ENCODE data around the gene FFAR1. TPM values are rescaled to one million over a fixed set of nuclear protein-coding genes. Genes with fewer than 3 reads are reported as not detected.
"Not testable (repeated sequence)": the region's sequence is repeated elsewhere in the genome, so short reads cannot be mapped to it uniquely, and the experiment has no call there.

FFAR1 gene
- total RNA-seq, 1 donor from 2014 or later: 0.74 TPM

- H3K27me3 Mint-ChIP-seq: no peaks in the 10 kb centered on the region
- H3K4me1 Mint-ChIP-seq (ENCODE audit: low read depth): peaks cover 4% of the 10 kb centered on the region
- no peak overlapping the region for H3K27ac Mint-ChIP-seq
- TF ChIP-seq, protein P1, sequence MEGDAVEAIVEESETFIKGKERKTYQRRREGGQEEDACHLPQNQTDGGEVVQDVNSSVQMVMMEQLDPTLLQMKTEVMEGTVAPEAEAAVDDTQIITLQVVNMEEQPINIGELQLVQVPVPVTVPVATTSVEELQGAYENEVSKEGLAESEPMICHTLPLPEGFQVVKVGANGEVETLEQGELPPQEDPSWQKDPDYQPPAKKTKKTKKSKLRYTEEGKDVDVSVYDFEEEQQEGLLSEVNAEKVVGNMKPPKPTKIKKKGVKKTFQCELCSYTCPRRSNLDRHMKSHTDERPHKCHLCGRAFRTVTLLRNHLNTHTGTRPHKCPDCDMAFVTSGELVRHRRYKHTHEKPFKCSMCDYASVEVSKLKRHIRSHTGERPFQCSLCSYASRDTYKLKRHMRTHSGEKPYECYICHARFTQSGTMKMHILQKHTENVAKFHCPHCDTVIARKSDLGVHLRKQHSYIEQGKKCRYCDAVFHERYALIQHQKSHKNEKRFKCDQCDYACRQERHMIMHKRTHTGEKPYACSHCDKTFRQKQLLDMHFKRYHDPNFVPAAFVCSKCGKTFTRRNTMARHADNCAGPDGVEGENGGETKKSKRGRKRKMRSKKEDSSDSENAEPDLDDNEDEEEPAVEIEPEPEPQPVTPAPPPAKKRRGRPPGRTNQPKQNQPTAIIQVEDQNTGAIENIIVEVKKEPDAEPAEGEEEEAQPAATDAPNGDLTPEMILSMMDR (IDR thresholded peaks at IDR 0.05; ENCODE audit: unreplicated experiment): no peak
- no peak for DNase-seq (ENCODE audit: low spot score, unreplicated experiment)
- no peaks in the 10 kb centered on the region for H3K36me3 Mint-ChIP-seq (ENCODE audit: insufficient read depth)
- H3K9me3 Mint-ChIP-seq (ENCODE audit: low read depth): no peaks in the 10 kb centered on the region
- no peak overlapping the region for H3K4me3 Mint-ChIP-seq (ENCODE audit: low read depth)
These were observed 8.2 kb downstream of the FFAR1 start for GRCh38 chr19:35355791-35356460.

DNA sequence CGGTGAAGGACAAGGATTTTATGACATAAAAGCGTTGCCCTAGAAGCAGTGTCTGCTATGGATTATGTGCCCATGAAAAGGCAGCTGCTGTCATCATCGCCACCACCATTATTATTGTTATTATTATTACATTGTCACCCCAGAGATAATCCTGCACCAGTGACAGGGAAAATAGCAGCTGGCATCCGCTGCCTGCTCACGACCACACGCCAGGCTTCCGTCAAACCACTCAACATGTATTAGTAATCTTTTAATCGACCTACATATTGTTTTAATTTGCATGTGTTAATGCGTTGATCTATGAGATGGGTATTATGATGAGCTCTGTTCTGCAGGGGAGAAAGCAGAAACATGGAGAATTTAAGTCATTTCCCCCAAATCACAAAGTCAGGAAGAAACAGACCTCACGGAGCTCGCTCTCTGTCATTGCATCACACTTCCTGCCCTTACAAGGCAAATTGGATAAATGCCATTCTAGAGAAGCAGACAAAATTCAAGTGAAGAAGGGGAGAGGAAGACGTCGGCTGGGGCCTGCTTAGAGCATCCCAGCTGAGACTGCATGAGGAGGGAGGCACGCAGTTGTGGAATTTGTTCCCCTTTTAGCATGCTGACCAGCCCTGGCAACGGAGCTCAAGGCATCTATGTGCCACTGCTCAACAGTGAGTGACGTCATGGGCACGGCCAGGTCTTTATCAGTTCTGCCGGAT is 10.3 kb downstream of the FFAR1 start, which contains the start of gene FFAR3:
TSS of gene FFAR3 (plus strand) at position 594 of the 707 bp plus-strand sequence. CDS start 431 bp downstream, outside the sequence.
- Mint-ChIP-seq H3K36me3 (ENCODE audit: insufficient read depth) (no peaks in the 10 kb centered on the region), H3K9me3 (ENCODE audit: low read depth) (no peaks in the 10 kb centered on the region), H3K27me3 (no peaks in the 10 kb centered on the region), H3K4me3 (ENCODE audit: low read depth) (no peak within 1 kb of the TSS), H3K27ac (no peak within 1 kb of the TSS), H3K4me1 (ENCODE audit: low read depth) (peaks cover 9% of the 10 kb centered on the region)
- TF ChIP-seq, protein P1 (IDR thresholded peaks at IDR 0.05; ENCODE audit: unreplicated experiment): no peak
- DNase-seq (ENCODE audit: low spot score, unreplicated experiment): no peak

GRCh38 chr19:35358834-35359233 is 11.1 kb downstream of the FFAR1 start:
- DNase-seq (ENCODE audit: low spot score, unreplicated experiment); H3K36me3 Mint-ChIP-seq (ENCODE audit: insufficient read depth); H3K4me3 Mint-ChIP-seq (ENCODE audit: low read depth); H3K4me1 Mint-ChIP-seq (ENCODE audit: low read depth); H3K27ac Mint-ChIP-seq; H3K9me3 Mint-ChIP-seq (ENCODE audit: low read depth); H3K27me3 Mint-ChIP-seq: not testable (repeated sequence)

GRCh38 chr19:35359395-35359794 is 11.7 kb downstream of the FFAR1 start:
- H3K36me3 Mint-ChIP-seq (ENCODE audit: insufficient read depth); H3K4me3 Mint-ChIP-seq (ENCODE audit: low read depth); H3K27me3 Mint-ChIP-seq; DNase-seq (ENCODE audit: low spot score, unreplicated experiment); H3K4me1 Mint-ChIP-seq (ENCODE audit: low read depth); H3K27ac Mint-ChIP-seq; H3K9me3 Mint-ChIP-seq (ENCODE audit: low read depth): not testable (repeated sequence)

GRCh38 chr19:35360081-35360480 is 12.4 kb downstream of the FFAR1 start:
- H3K9me3 Mint-ChIP-seq (ENCODE audit: low read depth); H3K4me1 Mint-ChIP-seq (ENCODE audit: low read depth); DNase-seq (ENCODE audit: low spot score, unreplicated experiment); H3K36me3 Mint-ChIP-seq (ENCODE audit: insufficient read depth); H3K27ac Mint-ChIP-seq; H3K27me3 Mint-ChIP-seq; H3K4me3 Mint-ChIP-seq (ENCODE audit: low read depth): not testable (repeated sequence)

GRCh38 chr19:35360880-35361420 is 13.2 kb downstream of the FFAR1 start:
- DNase-seq (ENCODE audit: low spot score, unreplicated experiment): no peak
- Mint-ChIP-seq H3K4me3 (ENCODE audit: low read depth) (no peak overlapping the region), H3K27ac (no peak overlapping the region), H3K9me3 (ENCODE audit: low read depth) (no peaks in the 10 kb centered on the region), H3K36me3 (ENCODE audit: insufficient read depth) (no peaks in the 10 kb centered on the region), H3K4me1 (ENCODE audit: low read depth) (peaks cover 9% of the 10 kb centered on the region), H3K27me3 (no peaks in the 10 kb centered on the region)
- TF ChIP-seq, protein P1 (IDR thresholded peaks at IDR 0.05; ENCODE audit: unreplicated experiment): no peak
